Fibroblast of peridontal ligament (primary cell): ENCODE results near the gene OCLN.
"Not testable (repeated sequence)": the region's sequence is repeated elsewhere in the genome, so short reads cannot be mapped to it uniquely, and the experiment has no call there.

Source experiments
- DNase-seq: peaks from one replicate; pipeline ENCODE4 v3.0.0-alpha.2; 2010; ENCODE audit errors: extremely low read depth

Gene OCLN

DNA sequence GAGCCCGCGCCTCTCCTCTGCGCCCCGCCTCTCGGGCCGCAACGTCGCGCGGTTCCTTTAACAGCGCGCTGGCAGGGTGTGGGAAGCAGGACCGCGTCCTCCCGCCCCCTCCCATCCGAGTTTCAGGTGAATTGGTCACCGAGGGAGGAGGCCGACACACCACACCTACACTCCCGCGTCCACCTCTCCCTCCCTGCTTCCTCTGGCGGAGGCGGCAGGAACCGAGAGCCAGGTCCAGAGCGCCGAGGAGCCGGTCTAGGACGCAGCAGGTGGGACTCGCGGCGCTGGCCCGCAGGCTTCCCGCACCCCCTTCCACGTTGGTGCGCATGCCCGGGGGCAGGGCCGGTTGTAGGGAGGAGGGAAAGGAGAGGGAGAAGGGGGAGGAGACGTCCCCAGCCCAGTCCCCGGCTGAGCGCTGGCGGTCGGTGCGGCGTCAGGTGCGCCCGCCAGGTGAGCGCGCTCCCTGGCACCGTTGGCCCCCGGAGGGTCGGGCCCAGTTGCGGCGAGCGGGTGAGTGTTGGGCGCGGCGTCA lies at the start of gene OCLN:
OCLN (plus strand) TSS at position 400 of the 532 bp plus-strand sequence. CDS start 11,455 bp downstream, outside the sequence.
- no peak for DNase-seq

DNA sequence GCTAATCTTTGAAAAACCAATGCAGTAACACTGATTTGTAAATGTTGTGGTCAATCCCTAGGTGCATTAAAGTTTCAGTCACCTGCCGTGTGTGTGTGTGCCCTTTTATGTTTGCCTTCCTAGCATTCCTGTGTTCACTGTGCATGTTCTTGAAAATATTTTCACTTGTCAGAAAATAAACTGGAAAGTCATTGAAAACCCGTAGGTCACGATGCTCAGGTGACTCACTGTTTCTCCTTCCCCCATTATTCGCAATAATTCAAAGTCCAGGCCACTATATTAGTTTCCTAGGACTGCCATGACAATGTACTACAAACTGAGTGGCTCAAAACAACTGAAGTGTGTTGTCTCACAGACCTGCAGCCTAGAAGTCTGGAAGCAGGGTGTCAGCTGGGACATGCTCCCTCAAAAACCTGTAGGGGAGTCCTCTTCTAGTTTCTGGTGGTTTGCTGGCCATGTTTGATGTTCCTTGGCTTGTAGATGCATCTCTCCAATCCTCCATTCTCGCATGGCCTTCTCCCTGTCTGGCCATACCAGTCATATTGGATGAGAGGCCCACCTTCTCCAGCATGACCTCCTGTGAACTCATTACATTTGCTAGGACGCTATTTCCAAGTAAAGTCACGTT lies 48.3 kb upstream of the OCLN start:
- DNase-seq, result no peak

GRCh38 chr5:69449511-69449910 lies 43.1 kb upstream of the OCLN start:
- DNase-seq, result no peak

- peak; percentile 73 for DNase-seq
These were observed 42.5 kb upstream of the OCLN start for GRCh38 chr5:69450116-69450515.

GRCh38 chr5:69450527-69450926 lies 42.1 kb upstream of the OCLN start:
- DNase-seq, result not testable (repeated sequence)

DNA sequence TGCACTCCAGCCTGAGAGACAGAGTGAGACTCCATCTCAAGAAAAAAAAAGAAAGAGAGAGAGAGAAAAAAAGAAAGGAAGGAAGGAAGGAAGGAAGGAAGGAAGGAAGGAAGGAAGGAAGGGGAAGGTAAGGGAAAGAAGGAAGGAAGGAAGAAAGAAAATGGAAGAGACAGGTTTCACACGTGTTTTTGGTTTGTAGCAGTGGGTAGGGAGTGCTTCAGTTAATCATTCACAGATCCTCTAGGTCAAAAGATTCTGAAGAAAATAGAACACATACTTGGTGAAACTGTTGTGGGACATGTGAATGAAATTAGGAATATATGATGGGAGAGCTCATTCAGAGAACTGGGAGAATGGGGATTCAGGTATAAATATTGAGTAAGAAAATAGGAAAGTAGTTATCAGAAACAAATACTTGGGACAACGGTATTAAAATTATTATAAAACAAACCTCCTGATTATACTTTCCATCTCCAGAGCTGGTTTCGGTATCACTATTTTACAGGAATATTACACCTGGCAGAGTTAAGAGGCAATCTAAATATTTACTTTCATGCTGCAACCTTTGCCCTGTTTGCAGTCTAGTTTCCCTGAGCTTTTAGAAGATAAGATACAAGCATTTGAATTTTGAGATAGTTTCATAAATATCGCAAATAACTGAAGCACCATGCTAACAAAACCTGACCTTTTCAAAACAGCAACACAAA lies 40.5 kb upstream of the OCLN start:
- DNase-seq, result no peak

DNA sequence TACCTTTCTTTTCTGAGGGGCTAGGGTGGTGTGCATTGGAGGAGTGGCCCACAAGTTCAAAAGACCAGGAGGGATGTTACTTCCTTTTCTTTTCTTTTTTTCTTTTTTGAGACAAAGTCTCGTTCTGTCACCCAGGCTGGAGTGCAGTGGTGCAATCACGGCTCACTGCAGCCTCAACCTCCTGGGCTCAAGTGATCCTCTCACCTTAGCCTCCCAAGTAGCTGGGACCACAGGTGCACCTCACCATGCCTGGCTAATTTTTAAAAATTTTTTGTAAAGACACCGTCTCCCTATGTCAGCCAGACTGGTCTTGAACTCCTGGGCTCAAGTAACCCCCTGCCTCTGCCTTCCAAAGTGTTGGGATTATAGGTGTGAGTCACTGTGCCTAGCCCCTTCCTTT lies 39.1 kb upstream of the OCLN start:
- not testable (repeated sequence) for DNase-seq

GRCh38 chr5:69454460-69455249 lies 37.9 kb upstream of the OCLN start:
- no peak for DNase-seq

GRCh38 chr5:69455428-69455988 lies 37.1 kb upstream of the OCLN start:
- not testable (repeated sequence) for DNase-seq

GRCh38 chr5:69462170-69462569 lies 30.4 kb upstream of the OCLN start:
- no peak for DNase-seq

DNA sequence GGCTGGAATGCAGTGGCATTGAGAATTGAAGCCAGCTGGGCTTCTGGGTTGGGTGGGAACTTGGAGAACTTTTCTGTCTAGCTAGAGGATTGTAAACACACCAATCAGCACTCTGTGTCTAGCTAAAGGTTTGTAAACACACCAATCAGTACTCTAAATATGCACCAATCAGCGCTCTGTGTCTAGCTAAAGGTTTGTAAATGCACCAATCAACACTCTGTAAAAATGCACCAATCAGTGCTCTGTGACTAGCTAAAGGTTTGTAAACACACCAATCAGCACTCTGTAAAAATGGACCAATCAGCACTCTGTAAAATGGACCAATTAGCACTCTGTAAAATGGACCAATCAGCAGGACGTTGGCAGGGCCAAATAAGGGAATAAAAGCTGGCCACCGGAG lies 26.2 kb upstream of the OCLN start:
- not testable (repeated sequence) for DNase-seq

DNA sequence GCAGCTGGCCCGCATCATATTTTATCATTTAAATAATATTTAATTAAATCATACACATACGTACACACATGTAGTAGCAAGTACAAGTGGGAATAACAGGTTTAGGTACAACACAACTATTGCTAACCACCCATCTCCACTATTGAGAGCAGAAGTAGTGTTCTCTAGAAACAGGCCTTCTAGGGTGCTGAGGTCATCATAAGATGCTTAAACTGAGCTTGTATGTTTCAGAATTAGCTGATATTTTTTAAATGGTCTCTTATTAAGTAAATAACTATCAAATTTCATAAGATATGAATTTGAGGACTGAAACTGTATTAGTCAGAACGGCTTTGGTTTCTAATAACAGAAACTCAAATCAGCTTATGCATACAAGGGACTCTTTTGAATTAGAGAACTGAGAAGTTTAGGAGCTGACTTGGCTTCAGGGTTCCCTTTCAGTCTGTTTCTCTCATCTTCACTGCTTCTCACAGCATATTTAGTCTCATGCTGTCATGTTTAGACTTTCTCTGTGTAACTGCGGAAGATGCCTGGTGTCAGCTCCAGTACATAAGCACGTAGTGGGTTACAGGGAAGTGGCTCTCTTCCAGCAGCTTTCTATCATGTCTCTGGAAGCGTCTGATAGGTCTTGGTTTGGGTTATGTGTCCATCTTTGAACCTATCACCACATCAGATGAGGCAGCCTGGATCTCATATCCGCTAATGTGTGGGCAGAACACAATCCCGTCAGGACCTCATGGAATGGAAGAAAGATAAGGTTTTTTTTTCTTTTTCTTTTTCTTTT lies 25.0 kb upstream of the OCLN start:
- DNase-seq, result no peak

- DNase-seq, result no peak
These were observed 24.0 kb upstream of the OCLN start for GRCh38 chr5:69468631-69469030.

DNA sequence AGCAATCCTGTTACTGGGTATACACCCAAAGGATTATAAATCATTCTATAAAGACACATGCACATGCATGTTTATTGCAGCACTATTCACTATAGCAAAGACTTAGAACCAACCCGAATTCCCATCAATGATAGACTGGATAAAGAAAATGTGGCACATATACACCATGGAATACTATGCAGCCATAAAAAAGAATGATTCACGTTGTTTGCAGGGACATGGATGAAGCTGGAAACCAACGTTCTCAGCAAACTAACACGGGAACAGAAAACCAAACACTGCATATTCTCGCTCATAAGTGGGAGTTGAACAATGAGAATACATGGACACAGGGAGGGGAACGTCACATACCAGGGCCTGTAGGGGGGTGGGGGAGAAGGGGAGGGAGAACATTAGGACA lies 21.1 kb upstream of the OCLN start:
- not testable (repeated sequence) for DNase-seq

DNA sequence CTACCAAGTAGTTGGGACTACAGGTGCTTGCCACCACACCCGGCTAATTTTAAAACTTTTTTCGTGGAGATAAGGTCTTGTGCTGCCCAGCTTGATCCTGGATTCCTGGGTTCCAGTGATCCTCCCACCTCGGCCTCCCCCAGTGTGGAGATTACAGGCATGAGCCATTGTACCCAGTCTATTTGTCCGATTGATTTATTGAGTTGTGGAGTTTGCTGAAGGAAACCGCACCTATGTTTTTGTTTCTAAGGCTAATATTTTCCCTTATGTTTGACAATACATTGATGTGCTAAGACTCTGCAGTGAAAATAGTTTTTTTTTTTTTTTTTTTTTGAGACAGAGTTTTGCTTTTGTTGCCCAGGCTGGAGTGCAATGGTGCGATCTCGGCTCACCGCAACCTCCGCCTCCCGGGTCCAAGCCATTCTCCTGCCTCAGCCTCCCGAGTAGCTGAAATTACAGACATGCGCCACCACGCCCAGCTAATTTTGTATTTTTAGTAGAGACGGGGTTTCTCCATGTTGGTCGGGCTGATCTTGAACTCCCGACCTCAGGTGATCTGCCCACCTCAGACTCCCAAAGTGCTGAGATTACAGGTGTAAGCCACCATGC lies 20.0 kb upstream of the OCLN start:
- not testable (repeated sequence) for DNase-seq

- no peak for DNase-seq
These were observed 15.4 kb upstream of the OCLN start for GRCh38 chr5:69477170-69477569.

GRCh38 chr5:69478296-69478695 lies 14.3 kb upstream of the OCLN start:
- DNase-seq, result not testable (repeated sequence)

DNA sequence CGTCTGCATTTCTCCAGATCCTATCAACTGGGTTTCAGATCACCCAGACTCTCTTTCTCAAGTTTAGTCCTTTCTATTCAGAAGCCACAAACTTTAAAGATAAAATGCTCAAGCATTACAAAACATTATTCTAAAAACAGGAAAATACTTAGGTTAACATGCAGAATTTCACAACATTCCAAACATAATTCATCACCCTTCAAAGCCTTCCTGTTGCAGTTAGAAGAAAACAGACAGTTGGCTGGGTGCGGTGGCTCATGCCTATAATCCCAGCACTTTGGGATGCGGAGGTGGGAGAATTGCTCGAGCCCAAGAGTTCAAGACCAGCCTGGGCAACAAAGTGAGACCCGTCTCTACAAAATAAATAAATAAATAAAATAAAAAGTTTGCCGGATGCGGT lies 7.7 kb upstream of the OCLN start:
- no peak for DNase-seq

DNA sequence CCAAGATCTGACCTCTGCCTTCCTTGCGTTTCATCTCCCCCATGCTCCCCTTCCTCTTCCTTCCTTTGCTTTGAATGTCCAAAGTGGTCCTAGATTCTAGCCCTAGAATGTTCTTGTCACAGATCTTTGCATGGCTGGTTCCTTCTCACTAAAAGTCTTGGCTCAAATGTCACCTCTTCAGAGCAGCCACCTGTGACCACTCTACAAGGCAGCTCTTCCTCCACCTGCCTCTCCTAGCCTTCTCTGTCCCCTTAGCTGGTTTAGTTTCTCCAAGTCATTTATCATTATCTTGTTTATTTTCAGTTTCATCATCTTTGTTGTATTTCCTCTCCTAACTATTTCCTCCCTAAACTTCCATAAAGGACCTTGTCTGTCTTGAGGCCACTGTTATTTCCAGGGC lies 7.1 kb upstream of the OCLN start:
- no peak for DNase-seq

DNA sequence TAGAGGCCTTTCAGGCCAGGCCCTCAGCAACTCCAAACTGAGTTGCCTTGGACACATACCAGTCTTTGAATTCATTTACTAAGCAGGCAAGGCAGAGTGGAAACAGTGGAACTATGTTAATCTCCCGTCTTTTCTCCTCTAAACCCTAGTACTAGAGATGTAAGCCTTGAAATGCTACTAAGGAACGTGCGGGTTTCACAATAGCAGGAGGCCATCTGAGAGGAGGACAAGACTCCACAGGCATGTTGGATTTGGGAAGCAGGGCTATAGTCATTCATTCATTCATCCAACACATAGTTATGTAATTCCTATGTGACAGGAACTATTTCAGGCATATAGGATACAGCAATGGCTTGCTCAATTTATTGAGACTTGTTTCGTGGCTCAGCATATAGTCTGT lies 3.3 kb upstream of the OCLN start:
- DNase-seq, result no peak

DNA sequence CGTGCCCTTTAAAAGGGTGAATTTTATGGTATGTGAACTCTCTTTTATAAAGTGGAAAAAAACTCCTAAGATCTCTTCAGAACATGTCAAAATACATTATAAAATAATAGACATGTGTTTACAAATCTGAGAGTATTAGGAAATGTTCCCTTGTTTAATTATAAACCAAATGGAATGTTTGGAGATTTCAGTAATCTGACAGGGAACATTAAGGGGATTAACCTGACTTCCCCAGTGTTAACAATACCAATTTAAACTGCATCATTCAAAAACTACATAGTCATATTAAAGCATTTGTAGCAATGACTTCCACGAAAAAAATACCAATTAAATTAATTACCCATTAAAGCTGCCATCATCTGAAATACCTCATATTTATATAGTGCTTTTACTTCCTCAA lies 1.6 kb upstream of the OCLN start:
- no peak for DNase-seq
